Spleen (tissue), 7 donors: ENCODE data around the gene GRIA2.

Source experiments
- POLR2A ChIP-seq, 3 donors: fragments of 450-650 bp; IDR thresholded peaks; one replicate each; pipeline ENCODE4 v1.5.1; 2017; ENCODE audit warnings: antibody characterized with exemption in 3 of 3, mild to moderate bottlenecking in 1 of 3
- TF ChIP-seq, protein P1 (sequence below), 11 experiments: fragments of 200-600 bp in 7 of 11; fragments of 450-650 bp in 4 of 11; sonication (generic) in 4 of 11; IDR thresholded peaks in 8 of 11; conservative IDR thresholded peaks in 3 of 11; 1 replicate in 7 of 11; 2 replicates in 4 of 11; pipeline versions ENCODE4 v1.4.0 to v1.8.0; 2016 to 2021; ENCODE audit warnings: antibody characterized with exemption in 11 of 11, inconsistent platforms in 4 of 11, mild to moderate bottlenecking in 1 of 11
- donor health status: DM: no; HTN: no; CAD: no; lungs with moderate emphysema.
- donor health status: DM: no; HTN: no; CAD: no.
- donor health status: DM: no; HTN: no; CAD: no.

- TF ChIP-seq, protein P1, sequence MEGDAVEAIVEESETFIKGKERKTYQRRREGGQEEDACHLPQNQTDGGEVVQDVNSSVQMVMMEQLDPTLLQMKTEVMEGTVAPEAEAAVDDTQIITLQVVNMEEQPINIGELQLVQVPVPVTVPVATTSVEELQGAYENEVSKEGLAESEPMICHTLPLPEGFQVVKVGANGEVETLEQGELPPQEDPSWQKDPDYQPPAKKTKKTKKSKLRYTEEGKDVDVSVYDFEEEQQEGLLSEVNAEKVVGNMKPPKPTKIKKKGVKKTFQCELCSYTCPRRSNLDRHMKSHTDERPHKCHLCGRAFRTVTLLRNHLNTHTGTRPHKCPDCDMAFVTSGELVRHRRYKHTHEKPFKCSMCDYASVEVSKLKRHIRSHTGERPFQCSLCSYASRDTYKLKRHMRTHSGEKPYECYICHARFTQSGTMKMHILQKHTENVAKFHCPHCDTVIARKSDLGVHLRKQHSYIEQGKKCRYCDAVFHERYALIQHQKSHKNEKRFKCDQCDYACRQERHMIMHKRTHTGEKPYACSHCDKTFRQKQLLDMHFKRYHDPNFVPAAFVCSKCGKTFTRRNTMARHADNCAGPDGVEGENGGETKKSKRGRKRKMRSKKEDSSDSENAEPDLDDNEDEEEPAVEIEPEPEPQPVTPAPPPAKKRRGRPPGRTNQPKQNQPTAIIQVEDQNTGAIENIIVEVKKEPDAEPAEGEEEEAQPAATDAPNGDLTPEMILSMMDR (IDR thresholded peaks at IDR 0.05 in 8 of 11, conservative IDR thresholded peaks at IDR 0.05 in 3 of 11) = no peak
- TF ChIP-seq POLR2A (IDR thresholded peaks at IDR 0.05) = no peak
Measured at GRCh38 chr4:157320092-157320491, 99.6 kb downstream of the GRIA2 start.
